ENCODE data around the gene DLX5.

DLX5 gene

GRCh38 chr7:97011104-97011503 is 13.5 kb downstream of the DLX5 start:
- H3K27me3 ChIP-seq (ENCODE audit: insufficient read depth, low read length), result peaks cover 100% of the 10 kb centered on the region
- H3K36me3 ChIP-seq (ENCODE audit: insufficient read depth, low read length), result no peaks in the 10 kb centered on the region
- H3K4me3 ChIP-seq (ENCODE audit: low read length), result no peak overlapping the region
- peaks cover 14% of the 10 kb centered on the region for H3K4me1 ChIP-seq (ENCODE audit: insufficient read depth, low read length)
- WGBS, result 13% methylated on average over 1 of the region's 1 CpG
- H3K27ac ChIP-seq (ENCODE audit: low read depth, low read length), result no peak overlapping the region
- H3K9ac ChIP-seq (ENCODE audit: low read depth, low read length), result no peak overlapping the region
- H3K9me3 ChIP-seq (ENCODE audit: insufficient read depth, low read depth, low read length), result no peaks in the 10 kb centered on the region

- H3K27me3 ChIP-seq (ENCODE audit: insufficient read depth, low read length), result peaks cover 96% of the 10 kb centered on the region
- no peak overlapping the region; the same call in 1 of the 2 replicates for H3K4me3 ChIP-seq (ENCODE audit: low read length)
- H3K36me3 ChIP-seq (ENCODE audit: insufficient read depth, low read length), result no peaks in the 10 kb centered on the region
- peaks cover 12% of the 10 kb centered on the region; the same call in 1 of the 2 replicates for H3K4me1 ChIP-seq (ENCODE audit: insufficient read depth, low read length)
- 6% methylated on average over 17 of the region's 18 CpGs for WGBS
- no peak overlapping the region for H3K9ac ChIP-seq (ENCODE audit: low read depth, low read length)
- H3K27ac ChIP-seq (ENCODE audit: low read depth, low read length), result no peak overlapping the region
- no peaks in the 10 kb centered on the region for H3K9me3 ChIP-seq (ENCODE audit: insufficient read depth, low read depth, low read length)
Observed at GRCh38 chr7:97009753-97010732, 14.6 kb downstream of the DLX5 start.

- Histone ChIP-seq H3K9ac (ENCODE audit: low read depth, low read length) (no peak overlapping the region), H3K9me3 (ENCODE audit: insufficient read depth, low read depth, low read length) (no peaks in the 10 kb centered on the region), H3K27me3 (ENCODE audit: insufficient read depth, low read length) (peaks cover 96% of the 10 kb centered on the region), H3K36me3 (ENCODE audit: insufficient read depth, low read length) (no peaks in the 10 kb centered on the region), H3K4me1 (ENCODE audit: insufficient read depth, low read length) (peaks cover 16% of the 10 kb centered on the region; the same call in 1 of the 2 replicates), H3K4me3 (ENCODE audit: low read length) (no peak overlapping the region), H3K27ac (ENCODE audit: low read depth, low read length) (no peak overlapping the region)
- 46% methylated on average over 3 of the region's 3 CpGs for WGBS
Observed at GRCh38 chr7:97008275-97008917, 16.2 kb downstream of the DLX5 start.

GRCh38 chr7:97007583-97007861 is 17.1 kb downstream of the DLX5 start:
- H3K9me3 ChIP-seq (ENCODE audit: insufficient read depth, low read depth, low read length), result no peaks in the 10 kb centered on the region
- H3K4me3 ChIP-seq (ENCODE audit: low read length), result peak overlapping the region; percentile 52; the same call in 1 of the 2 replicates
- no peaks in the 10 kb centered on the region for H3K36me3 ChIP-seq (ENCODE audit: insufficient read depth, low read length)
- H3K27ac ChIP-seq (ENCODE audit: low read depth, low read length), result no peak overlapping the region
- 6% methylated on average over 8 of the region's 8 CpGs for WGBS
- H3K9ac ChIP-seq (ENCODE audit: low read depth, low read length), result no peak overlapping the region
- H3K4me1 ChIP-seq (ENCODE audit: insufficient read depth, low read length), result peaks cover 17% of the 10 kb centered on the region
- peaks cover 96% of the 10 kb centered on the region for H3K27me3 ChIP-seq (ENCODE audit: insufficient read depth, low read length)

GRCh38 chr7:97006816-97007582 is 17.6 kb downstream of the DLX5 start:
- Histone ChIP-seq H3K4me1 (ENCODE audit: insufficient read depth, low read length) (peaks cover 17% of the 10 kb centered on the region), H3K9ac (ENCODE audit: low read depth, low read length) (peak overlapping the region; percentile 29; the same call in 1 of the 2 replicates), H3K36me3 (ENCODE audit: insufficient read depth, low read length) (no peaks in the 10 kb centered on the region), H3K27me3 (ENCODE audit: insufficient read depth, low read length) (peaks cover 96% of the 10 kb centered on the region), H3K4me3 (ENCODE audit: low read length) (peak overlapping the region; percentile 52), H3K9me3 (ENCODE audit: insufficient read depth, low read depth, low read length) (no peaks in the 10 kb centered on the region), H3K27ac (ENCODE audit: low read depth, low read length) (no peak overlapping the region)
- WGBS, result 2% methylated on average over 39 of the region's 39 CpGs

- H3K27ac ChIP-seq (ENCODE audit: low read depth, low read length), result no peak overlapping the region
- WGBS, result under 1% methylated on average over 81 of the region's 83 CpGs
- H3K36me3 ChIP-seq (ENCODE audit: insufficient read depth, low read length), result no peaks in the 10 kb centered on the region
- H3K4me3 ChIP-seq (ENCODE audit: low read length), result peak overlapping the region; percentile 52
- peak overlapping the region; percentile 29; the same call in 1 of the 2 replicates for H3K9ac ChIP-seq (ENCODE audit: low read depth, low read length)
- no peaks in the 10 kb centered on the region for H3K9me3 ChIP-seq (ENCODE audit: insufficient read depth, low read depth, low read length)
- peaks cover 96% of the 10 kb centered on the region for H3K27me3 ChIP-seq (ENCODE audit: insufficient read depth, low read length)
- peaks cover 20% of the 10 kb centered on the region for H3K4me1 ChIP-seq (ENCODE audit: insufficient read depth, low read length)
Observed at GRCh38 chr7:97006055-97006815, 18.4 kb downstream of the DLX5 start.

- under 1% methylated on average over 42 of the region's 44 CpGs for WGBS
Observed at GRCh38 chr7:97005183-97006054, 19.2 kb downstream of the DLX5 start, which contains the start of gene DLX6. Gene DLX6, plus strand, starts transcription at chr7:97005553. Its CDS starts 425 bp downstream, at chr7:97005978.

GRCh38 chr7:97004247-97005182 is 20.1 kb downstream of the DLX5 start:
- Histone ChIP-seq H3K4me1 (ENCODE audit: insufficient read depth, low read length) (peaks cover 37% of the 10 kb centered on the region), H3K27ac (ENCODE audit: low read depth, low read length) (no peak overlapping the region), H3K9ac (ENCODE audit: low read depth, low read length) (no peak overlapping the region), H3K27me3 (ENCODE audit: insufficient read depth, low read length) (peaks cover 96% of the 10 kb centered on the region), H3K4me3 (ENCODE audit: low read length) (peak overlapping the region; percentile 52), H3K9me3 (ENCODE audit: insufficient read depth, low read depth, low read length) (no peaks in the 10 kb centered on the region), H3K36me3 (ENCODE audit: insufficient read depth, low read length) (no peaks in the 10 kb centered on the region)
- WGBS, result 6% methylated on average over 14 of the region's 20 CpGs

More at GRCh38 chr7:97005183-97006054, 19.2 kb downstream of the DLX5 start, which contains the start of gene DLX6:
- Histone ChIP-seq H3K27me3 (ENCODE audit: insufficient read depth, low read length) (peaks cover 96% of the 10 kb centered on the region), H3K9me3 (ENCODE audit: insufficient read depth, low read depth, low read length) (no peaks in the 10 kb centered on the region), H3K36me3 (ENCODE audit: insufficient read depth, low read length) (no peaks in the 10 kb centered on the region), H3K4me3 (ENCODE audit: low read length) (peak within 1 kb of the TSS; percentile 52), H3K9ac (ENCODE audit: low read depth, low read length) (no peak within 1 kb of the TSS), H3K27ac (ENCODE audit: low read depth, low read length) (no peak within 1 kb of the TSS), H3K4me1 (ENCODE audit: insufficient read depth, low read length) (peaks cover 29% of the 10 kb centered on the region)

All from HUES64 (cell line).